Adrenal gland (tissue), 5 donors: ENCODE results near the gene OSCAR.

Experiments
- CTCF ChIP-seq, 6 experiments: fragments of 450-650 bp in 4 of 6; fragments of 200-600 bp in 2 of 6; sonication (generic) in 1 of 6; IDR thresholded peaks; 1 replicate in 5 of 6; 2 replicates in 1 of 6; pipeline versions ENCODE4 v1.5.1 to v1.8.0; 2016 to 2021; ENCODE audit warnings: antibody characterized with exemption in 6 of 6, mild to moderate bottlenecking in 2 of 6, moderate library complexity in 1 of 6
- POLR2A ChIP-seq, 2 donors: fragments of 450-650 bp; IDR thresholded peaks; one replicate each; pipeline ENCODE4 v1.6.1; 2017; ENCODE audit warnings: antibody characterized with exemption in 2 of 2, mild to moderate bottlenecking in 2 of 2, moderate library complexity in 1 of 2
- donor health status: DM: no; HTN: no; CAD: no.

- no peak for TF ChIP-seq POLR2A (IDR thresholded peaks at IDR 0.05)
- no peak for TF ChIP-seq CTCF (IDR thresholded peaks at IDR 0.05)
These were observed 45.0 kb upstream of the OSCAR start for GRCh38 chr19:54145541-54146158.
